ENCODE results near the gene FAM237B. TPM values are rescaled to one million over a fixed set of nuclear protein-coding genes. Genes with fewer than 3 reads are reported as not detected.

The FAM237B gene
- total RNA-seq, 1 donor from 2014 or later = not detected

- TF ChIP-seq CTCF (IDR thresholded peaks at IDR 0.05; ENCODE audit: borderline replicate concordance) = no peak
- H3K4me1 ChIP-seq = no peaks in the 10 kb centered on the region
Measured at GRCh38 chr7:90313907-90314306, 7.2 kb downstream of the FAM237B start.

DNA sequence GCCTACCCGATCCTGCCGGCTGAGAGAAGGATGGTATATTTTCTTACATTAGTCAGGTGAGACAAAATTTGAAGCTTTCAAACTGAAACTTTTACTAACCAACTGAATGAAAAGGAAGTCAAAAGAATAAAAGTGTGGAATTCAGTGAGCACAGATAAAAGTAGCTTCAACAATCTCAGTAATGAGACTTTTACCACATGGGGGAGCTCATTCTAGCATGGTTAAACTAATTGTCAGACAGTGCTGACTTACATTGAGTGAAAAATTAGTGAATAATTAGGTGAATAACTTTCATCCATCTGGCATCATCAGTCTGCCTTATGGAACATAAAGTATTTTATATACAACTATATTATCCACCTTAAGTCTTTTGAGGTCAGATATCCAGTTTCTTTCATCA is 8.4 kb downstream of the FAM237B start:
- Histone ChIP-seq H3K9me3 (replicated peaks) (no peaks in the 10 kb centered on the region), H3K36me3 (no peaks in the 10 kb centered on the region), H3K4me3 (no peak overlapping the region), H3K27me3 (ENCODE audit: low read depth) (peaks cover 6% of the 10 kb centered on the region), H3K4me1 (no peaks in the 10 kb centered on the region), H3K27ac (replicated peaks) (no peak overlapping the region)
- TF ChIP-seq CTCF (IDR thresholded peaks at IDR 0.05; ENCODE audit: borderline replicate concordance) = no peak
- intact Hi-C loops (cut with micrococcal nuclease) = no loop called here
- DNase-seq = no peak

More at GRCh38 chr7:90313907-90314306, 7.2 kb downstream of the FAM237B start:
- no peak for DNase-seq
- Histone ChIP-seq H3K36me3 (no peaks in the 10 kb centered on the region), H3K27me3 (ENCODE audit: low read depth) (peaks cover 17% of the 10 kb centered on the region), H3K9me3 (replicated peaks) (no peaks in the 10 kb centered on the region), H3K4me3 (no peak overlapping the region), H3K27ac (replicated peaks) (no peak overlapping the region)
- intact Hi-C loops (cut with micrococcal nuclease) = no loop called here

- Histone ChIP-seq H3K27ac (replicated peaks) (no peak overlapping the region), H3K4me1 (no peaks in the 10 kb centered on the region), H3K4me3 (no peak overlapping the region), H3K27me3 (ENCODE audit: low read depth) (no peaks in the 10 kb centered on the region), H3K9me3 (replicated peaks) (no peaks in the 10 kb centered on the region), H3K36me3 (no peaks in the 10 kb centered on the region)
- DNase-seq = no peak
- no peak for TF ChIP-seq CTCF (IDR thresholded peaks at IDR 0.05; ENCODE audit: borderline replicate concordance)
- intact Hi-C loops (cut with micrococcal nuclease) = no loop called here
Measured at GRCh38 chr7:90311175-90311574, 9.9 kb downstream of the FAM237B start.

DNA sequence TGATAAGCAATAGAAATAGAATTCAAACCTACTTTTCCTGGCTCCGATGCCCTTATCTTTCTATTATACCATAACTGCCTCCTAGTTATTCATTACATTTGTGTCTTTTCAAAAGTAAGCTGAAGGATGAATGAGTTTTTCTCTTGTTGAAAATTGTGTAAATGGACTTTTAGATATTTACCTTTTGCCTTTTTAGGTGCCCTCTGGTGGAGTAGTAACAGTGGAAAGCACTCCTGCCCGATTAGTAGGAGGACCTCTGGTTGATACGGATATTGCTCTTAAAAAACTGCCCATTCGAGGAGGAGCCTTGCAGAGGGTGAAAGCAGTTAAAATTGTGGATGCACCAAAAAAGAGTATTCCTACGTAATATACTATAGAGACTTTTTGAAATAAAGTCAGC is 11.2 kb downstream of the FAM237B start:
- H3K27me3 ChIP-seq (ENCODE audit: low read depth) = no peaks in the 10 kb centered on the region
- TF ChIP-seq CTCF (IDR thresholded peaks at IDR 0.05; ENCODE audit: borderline replicate concordance) = no peak
- H3K36me3 ChIP-seq = no peaks in the 10 kb centered on the region
- H3K4me3 ChIP-seq = no peak overlapping the region
- H3K9me3 ChIP-seq (replicated peaks) = no peaks in the 10 kb centered on the region
- H3K4me1 ChIP-seq = no peaks in the 10 kb centered on the region
- intact Hi-C loops (cut with micrococcal nuclease) = no loop called here
- DNase-seq = no peak
- no peak overlapping the region for H3K27ac ChIP-seq (replicated peaks)

- intact Hi-C loops (cut with micrococcal nuclease) = no loop called here
- no peak for TF ChIP-seq CTCF (IDR thresholded peaks at IDR 0.05; ENCODE audit: borderline replicate concordance)
Measured at GRCh38 chr7:90303241-90303640, 17.9 kb downstream of the FAM237B start.

More at GRCh38 chr7:90303241-90303640, 17.9 kb downstream of the FAM237B start:
- Histone ChIP-seq H3K4me3 (no peak overlapping the region), H3K36me3 (no peaks in the 10 kb centered on the region), H3K27ac (replicated peaks) (no peak overlapping the region), H3K4me1 (no peaks in the 10 kb centered on the region), H3K9me3 (replicated peaks) (no peaks in the 10 kb centered on the region), H3K27me3 (ENCODE audit: low read depth) (no peaks in the 10 kb centered on the region)
- no peak for DNase-seq

Measured in left ventricle myocardium inferior (tissue), 1 donor.